GM18861 (cell line): Measurements from ENCODE around the gene SHFL.

Experiments used
- ATAC-seq: cut with Tn5 transposase; IDR thresholded peaks from one replicate; pipeline ENCODE4 v1.9.1; 2021; ENCODE audit not compliant: unreplicated experiment

Gene SHFL

GRCh38 chr19:10085641-10086590 is at the start of gene SHFL:
Gene SHFL (plus strand): TSS chr19:10086317. CDS start chr19:10086428, 111 bp downstream.
- peak; percentile 68 for ATAC-seq

DNA sequence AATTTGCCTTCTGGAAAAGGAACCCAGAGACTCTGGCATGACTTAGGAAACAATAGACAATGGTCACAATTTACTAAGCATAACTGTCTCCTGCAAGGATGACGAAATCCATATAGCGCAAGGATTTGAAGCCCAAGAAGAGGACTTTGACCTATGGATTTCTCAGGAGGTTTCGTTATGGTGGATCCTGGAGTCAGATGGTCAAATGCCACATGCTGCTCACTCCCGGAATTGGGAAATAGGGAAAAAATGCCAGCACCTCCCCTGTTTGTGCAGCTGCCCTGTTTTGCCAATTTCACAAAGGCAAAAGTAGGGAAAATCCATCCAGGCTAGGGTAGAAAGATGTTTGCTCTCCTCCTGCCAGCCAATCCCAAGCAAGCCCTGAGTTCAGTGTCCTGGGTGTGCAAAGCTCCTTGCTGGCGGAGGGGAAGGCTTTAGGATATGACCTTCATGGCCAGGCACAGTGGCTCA is 49.5 kb upstream of the SHFL start:
- no peak for ATAC-seq

- ATAC-seq: no peak
These were observed 48.8 kb upstream of the SHFL start for GRCh38 chr19:10037367-10037766.

- no peak for ATAC-seq
These were observed 48.3 kb upstream of the SHFL start for GRCh38 chr19:10037809-10038208.

- ATAC-seq: no peak
These were observed 42.7 kb upstream of the SHFL start for GRCh38 chr19:10043286-10043927.

- no peak for ATAC-seq
These were observed 41.7 kb upstream of the SHFL start for GRCh38 chr19:10044390-10044789.

- ATAC-seq: no peak
These were observed 40.7 kb upstream of the SHFL start for GRCh38 chr19:10045371-10045770.

- ATAC-seq: no peak
These were observed 36.5 kb upstream of the SHFL start for GRCh38 chr19:10049626-10050025.

DNA sequence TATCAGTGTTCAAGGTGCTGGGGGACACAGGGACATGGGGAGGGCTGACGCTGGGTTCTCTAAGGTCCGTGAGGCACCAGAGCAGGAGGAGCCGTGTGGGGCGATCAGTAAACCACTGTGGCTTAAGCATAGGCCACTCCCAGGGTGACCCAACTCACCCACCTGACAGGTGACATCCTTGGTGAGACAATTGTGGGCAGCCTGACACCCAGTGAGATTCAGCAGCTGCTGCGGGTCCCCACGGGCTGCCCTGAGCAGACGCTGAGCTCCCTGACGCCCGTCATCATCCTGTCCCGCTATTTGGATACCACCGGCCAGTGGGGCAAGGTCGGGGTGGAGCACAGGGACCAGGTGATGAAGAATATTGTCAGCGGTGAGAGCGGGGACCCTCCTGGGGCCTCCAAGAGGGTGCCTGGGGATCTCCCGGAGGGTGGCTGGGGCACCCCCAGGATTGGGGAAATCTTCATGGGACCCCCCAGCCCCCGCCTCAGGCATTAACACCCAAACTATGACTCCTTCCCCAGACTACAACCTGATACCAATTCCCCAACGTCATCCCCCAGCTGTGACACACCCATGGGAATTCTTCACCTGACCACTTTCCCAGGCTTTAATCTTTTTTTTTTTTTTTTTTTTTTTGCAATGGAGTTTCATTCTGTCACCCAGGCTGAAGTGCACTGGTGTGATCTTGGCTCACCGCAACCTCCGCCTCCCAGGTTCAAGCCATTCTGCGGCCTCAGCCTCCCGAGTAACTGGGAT is 33.3 kb upstream of the SHFL start:
- no peak for ATAC-seq

- ATAC-seq: no peak
These were observed 24.3 kb upstream of the SHFL start for GRCh38 chr19:10061717-10062310.

DNA sequence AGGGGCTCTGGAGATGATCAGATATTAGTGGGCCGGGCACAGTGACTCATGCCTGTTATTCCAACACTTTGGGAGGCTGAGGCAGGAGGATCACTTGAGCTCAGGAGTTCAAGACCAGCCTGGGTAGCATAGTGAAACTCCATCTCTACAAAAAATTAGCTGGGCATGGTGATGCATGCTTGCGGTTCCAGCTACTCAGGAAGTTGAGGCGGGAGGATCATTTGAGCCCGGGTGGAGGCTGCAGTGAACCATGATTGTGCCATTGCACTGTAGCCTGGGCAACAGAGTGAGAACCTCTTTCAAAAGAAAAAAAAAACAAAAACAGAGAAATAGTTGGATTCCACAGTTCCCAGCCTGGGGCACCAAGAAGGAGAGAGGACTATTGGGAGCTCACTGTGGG is 17.9 kb upstream of the SHFL start:
- no peak for ATAC-seq

GRCh38 chr19:10069046-10069445 is 17.1 kb upstream of the SHFL start:
- no peak for ATAC-seq

DNA sequence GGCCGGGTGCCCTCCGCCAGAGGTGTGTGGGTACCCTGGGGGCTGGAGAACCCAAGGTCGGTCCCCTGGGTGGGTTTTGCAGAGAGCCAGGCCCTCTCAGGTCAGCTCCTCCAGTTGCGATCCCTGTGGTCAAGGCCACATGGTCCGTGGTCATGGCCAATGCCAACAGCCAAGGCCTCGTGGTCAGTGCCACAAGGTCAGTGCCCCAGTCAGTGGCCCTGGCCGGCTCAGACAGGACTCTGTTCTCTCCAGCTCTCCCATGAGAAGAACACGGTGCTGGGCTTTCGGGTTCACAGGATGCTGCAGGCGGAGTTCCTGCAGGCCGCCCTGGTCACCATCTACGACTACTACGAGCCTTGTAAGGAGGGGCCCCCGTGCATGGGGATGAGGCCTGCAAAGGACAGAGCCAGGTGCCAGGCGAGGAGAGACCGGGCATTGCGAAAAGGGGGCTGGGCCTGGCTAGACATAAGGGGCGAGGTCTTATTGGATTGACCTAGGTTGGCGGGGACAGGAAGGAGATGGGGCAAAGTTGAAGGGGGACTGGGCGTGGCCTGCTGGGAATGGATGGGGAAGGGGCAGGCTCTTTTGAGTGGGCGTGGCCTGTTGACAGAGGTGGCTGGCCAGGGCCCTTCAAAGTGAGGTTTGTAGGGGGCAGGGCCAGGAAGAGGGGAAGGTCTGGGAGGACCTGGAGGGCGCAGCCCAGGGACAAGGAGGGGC is 15.2 kb upstream of the SHFL start:
- ATAC-seq: no peak

- no peak for ATAC-seq
These were observed 12.0 kb upstream of the SHFL start for GRCh38 chr19:10074153-10074552.

DNA sequence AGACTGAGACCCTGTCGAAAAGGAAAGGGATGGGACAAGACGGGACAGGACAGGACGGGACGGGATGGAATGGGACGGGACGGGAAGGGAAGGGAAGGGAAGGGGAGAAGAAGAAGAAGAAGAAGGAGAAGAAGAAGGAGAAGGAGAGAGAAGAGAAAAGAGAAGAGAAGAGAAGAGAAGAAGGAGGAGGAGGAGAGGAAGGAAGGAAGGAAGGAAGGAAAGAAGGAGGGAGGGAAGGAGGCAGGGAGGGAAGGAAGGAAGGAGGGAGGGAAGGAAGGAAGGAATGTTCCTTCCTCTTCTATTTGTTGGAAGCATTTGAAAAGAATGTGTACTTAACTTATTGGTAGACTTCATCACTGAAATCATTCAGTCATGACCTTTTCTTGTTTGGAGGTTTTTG is 9.6 kb upstream of the SHFL start:
- no peak for ATAC-seq

GRCh38 chr19:10078329-10078728 is 7.8 kb upstream of the SHFL start:
- no peak for ATAC-seq

DNA sequence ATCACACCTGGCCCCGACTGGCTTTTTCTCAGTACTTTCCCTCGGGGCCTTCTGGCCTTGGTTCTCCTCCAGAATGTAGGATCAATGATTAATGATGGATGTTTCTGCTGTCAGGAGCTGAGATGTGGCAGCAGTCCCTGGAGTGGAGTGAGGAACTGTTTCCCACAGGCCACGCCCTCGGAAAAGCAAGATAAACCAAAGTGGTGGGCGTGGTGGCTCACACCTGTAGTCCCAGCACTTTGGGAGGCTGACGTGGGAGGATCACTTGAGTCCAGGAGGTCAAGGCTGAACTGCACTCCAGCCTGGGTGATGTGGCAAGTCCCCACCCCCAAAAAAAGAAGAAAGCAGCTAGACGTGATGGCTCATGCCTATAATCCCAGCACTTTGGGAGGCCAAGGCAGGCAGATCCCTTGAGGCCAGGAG is 7.1 kb upstream of the SHFL start:
- ATAC-seq: no peak

GRCh38 chr19:10083911-10084310 is 2.2 kb upstream of the SHFL start:
- ATAC-seq: no peak

DNA sequence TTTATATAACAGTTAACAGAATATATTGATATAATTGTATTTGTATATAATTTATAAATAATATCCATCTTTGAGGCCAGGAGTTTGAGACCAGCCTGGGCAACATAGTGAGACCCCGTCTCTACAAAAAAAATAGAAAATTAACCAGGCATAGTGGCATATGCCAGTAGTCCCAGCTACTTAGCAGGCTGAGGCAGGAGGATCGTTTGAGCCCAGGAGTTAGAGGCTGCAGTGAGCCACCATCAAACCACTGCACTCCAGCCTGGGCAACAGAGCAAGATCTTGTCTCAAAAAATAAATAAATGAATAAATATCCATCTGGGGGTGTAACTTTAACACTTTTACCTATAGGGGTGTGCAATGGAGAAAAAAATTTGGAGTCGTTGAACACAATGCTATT is 1.3 kb upstream of the SHFL start:
- ATAC-seq: no peak

- ATAC-seq: no peak
These were observed 575 bp downstream of the SHFL start for GRCh38 chr19:10086591-10087192.
